Upper lobe of right lung (tissue), 1 donor: ENCODE results near the gene TTC3. TPM values are rescaled to one million over a fixed set of nuclear protein-coding genes. Genes with fewer than 3 reads are reported as not detected.

ENCODE experiments used
- ATAC-seq: fragments of 200-7000 bp; cut with Tn5 transposase; one replicate; pipeline ENCODE4 v1.9.1; 2020; ENCODE audit warnings: mild to moderate bottlenecking, moderate library complexity
- DNase-seq: peaks from one replicate; pipeline ENCODE4 v3.0.0-alpha.2; 2020
- H3K27ac ChIP-seq: fragments of 200-600 bp; one replicate; pipeline ENCODE4 v1.8.0; 2022
- H3K27me3 ChIP-seq: fragments of 200-600 bp; one replicate; pipeline ENCODE4 v1.8.0; 2022; ENCODE audit warnings: mild to moderate bottlenecking
- H3K36me3 ChIP-seq: fragments of 200-600 bp; one replicate; pipeline ENCODE4 v1.8.0; 2022
- H3K4me1 ChIP-seq: fragments of 200-600 bp; one replicate; pipeline ENCODE4 v1.8.0; 2022
- H3K4me3 ChIP-seq: fragments of 200-600 bp; one replicate; pipeline ENCODE4 v1.8.0; 2022; ENCODE audit warnings: mild to moderate bottlenecking
- H3K9me3 ChIP-seq: fragments of 200-600 bp; one replicate; pipeline ENCODE4 v1.8.0; 2022
- CTCF ChIP-seq: fragments of 200-600 bp; IDR thresholded peaks from one replicate; pipeline ENCODE4 v1.8.0; 2022; ENCODE audit warnings: antibody characterized with exemption
- intact Hi-C: fragments of 100-400 bp; cut with DNase I; formaldehyde crosslinking; loops from one replicate; pipeline ENCODE4 v1.11.0; 2022
- total RNA-seq: library from RNA; stranded (reverse); fragmentation: NEBNext Ultra II Directional; extraction: Animal tissue kit (Norgen Biotek cat#: 25700); gene quantifications from one replicate; pipeline ENCODE4 v1.2.1, GENCODE V29; 2021
- donor health status: DM: no; HTN: yes; CAD: no; lungs with severe emphysema.

TTC3 gene
- total RNA-seq, 1 donor from 2014 or later = 99.0 TPM

- no peak for TF ChIP-seq CTCF
- Histone ChIP-seq H3K36me3 (peaks cover 62% of the 10 kb centered on the region), H3K4me3 (no peak overlapping the region), H3K27ac (no peak overlapping the region), H3K4me1 (no peaks in the 10 kb centered on the region), H3K27me3 (no peaks in the 10 kb centered on the region), H3K9me3 (no peaks in the 10 kb centered on the region)
- no peak for ATAC-seq
- intact Hi-C loops = no loop called here
- DNase-seq = no peak
Observed at GRCh38 chr21:37168666-37169065, 95.6 kb downstream of the TTC3 start.

- H3K27me3 ChIP-seq = no peaks in the 10 kb centered on the region
- no peak for TF ChIP-seq CTCF
- DNase-seq = no peak
- intact Hi-C loops = no loop called here
- no peaks in the 10 kb centered on the region for H3K4me1 ChIP-seq
- H3K27ac ChIP-seq = no peak overlapping the region
- ATAC-seq = no peak
- no peaks in the 10 kb centered on the region for H3K9me3 ChIP-seq
- H3K36me3 ChIP-seq = peaks cover 76% of the 10 kb centered on the region
- H3K4me3 ChIP-seq = no peak overlapping the region
Observed at GRCh38 chr21:37172646-37173045, 99.6 kb downstream of the TTC3 start.

- ATAC-seq (peak; percentile 54), DNase-seq (no peak)
- no peak for TF ChIP-seq CTCF
- H3K4me1 ChIP-seq = no peaks in the 10 kb centered on the region
- intact Hi-C loops = no loop called here
- peaks cover 66% of the 10 kb centered on the region for H3K36me3 ChIP-seq
- H3K4me3 ChIP-seq = no peak overlapping the region
- H3K27ac ChIP-seq = no peak overlapping the region
- no peaks in the 10 kb centered on the region for H3K27me3 ChIP-seq
- H3K9me3 ChIP-seq = no peaks in the 10 kb centered on the region
Observed at GRCh38 chr21:37176716-37177115, 103.7 kb downstream of the TTC3 start.

GRCh38 chr21:37181059-37181458, 108.0 kb downstream of the TTC3 start:
- no peaks in the 10 kb centered on the region for H3K27me3 ChIP-seq
- H3K27ac ChIP-seq = no peak overlapping the region
- peaks cover 58% of the 10 kb centered on the region for H3K36me3 ChIP-seq
- H3K9me3 ChIP-seq = no peaks in the 10 kb centered on the region
- H3K4me3 ChIP-seq = no peak overlapping the region
- intact Hi-C loops = no loop called here
- no peak for TF ChIP-seq CTCF
- ATAC-seq = no peak
- no peak for DNase-seq
- H3K4me1 ChIP-seq = no peaks in the 10 kb centered on the region

- ATAC-seq (no peak), DNase-seq (no peak)
- TF ChIP-seq CTCF = no peak
- intact Hi-C loops = no loop called here
- Histone ChIP-seq H3K27ac (no peak overlapping the region), H3K4me3 (no peak overlapping the region), H3K9me3 (no peaks in the 10 kb centered on the region), H3K27me3 (no peaks in the 10 kb centered on the region), H3K36me3 (peaks cover 57% of the 10 kb centered on the region), H3K4me1 (no peaks in the 10 kb centered on the region)
Observed at GRCh38 chr21:37182222-37182621, 109.2 kb downstream of the TTC3 start.

- Histone ChIP-seq H3K27ac (no peak overlapping the region), H3K4me3 (no peak overlapping the region), H3K9me3 (no peaks in the 10 kb centered on the region), H3K27me3 (no peaks in the 10 kb centered on the region), H3K4me1 (no peaks in the 10 kb centered on the region), H3K36me3 (peaks cover 60% of the 10 kb centered on the region)
- no peak for TF ChIP-seq CTCF
- intact Hi-C loops = no loop called here
- no peak for DNase-seq
- ATAC-seq = no peak
Observed at GRCh38 chr21:37183749-37184148, 110.7 kb downstream of the TTC3 start.
